Renal pelvis (tissue), 4 donors: ENCODE measurements around the gene IGF2R. TPM values are rescaled to one million over a fixed set of nuclear protein-coding genes. Genes with fewer than 3 reads are reported as not detected.
"Not testable (repeated sequence)": the region's sequence is repeated elsewhere in the genome, so short reads cannot be mapped to it uniquely, and the experiment has no call there.

Source experiments
- DNase-seq: peaks from one replicate; pipeline ENCODE4 v3.0.0-alpha.2; 2013
- polyA plus RNA-seq, 3 donors: library from polyadenylated mRNA; unstranded; fragments of 120-200 nt; gene quantifications; one replicate each; pipeline ENCODE4 v1.2.1, GENCODE V29; 2013; ENCODE audit not compliant: insufficient read length in 3 of 3

Gene IGF2R
- polyA plus RNA-seq, 3 donors: 56.4 to 71.1 (median 69.5) TPM

DNA sequence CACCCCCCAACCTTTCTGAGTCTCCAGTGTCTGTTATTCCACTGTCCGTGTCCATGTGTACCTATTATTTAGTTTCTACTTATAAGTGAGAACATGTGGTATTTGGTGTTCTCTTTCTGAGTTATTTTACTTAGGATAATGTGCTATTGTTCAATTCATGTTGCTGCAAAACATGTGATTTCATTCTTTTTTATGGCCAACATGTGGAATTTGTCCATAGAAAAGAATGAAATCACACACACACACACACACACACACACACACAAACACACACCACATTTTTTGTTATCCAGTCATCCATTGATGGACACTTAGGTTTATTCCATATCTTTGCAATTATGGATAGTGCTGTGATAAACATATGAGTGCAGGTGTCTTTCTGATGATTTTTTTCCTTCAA, 23.5 kb downstream of the IGF2R start:
- no peak for DNase-seq

DNA sequence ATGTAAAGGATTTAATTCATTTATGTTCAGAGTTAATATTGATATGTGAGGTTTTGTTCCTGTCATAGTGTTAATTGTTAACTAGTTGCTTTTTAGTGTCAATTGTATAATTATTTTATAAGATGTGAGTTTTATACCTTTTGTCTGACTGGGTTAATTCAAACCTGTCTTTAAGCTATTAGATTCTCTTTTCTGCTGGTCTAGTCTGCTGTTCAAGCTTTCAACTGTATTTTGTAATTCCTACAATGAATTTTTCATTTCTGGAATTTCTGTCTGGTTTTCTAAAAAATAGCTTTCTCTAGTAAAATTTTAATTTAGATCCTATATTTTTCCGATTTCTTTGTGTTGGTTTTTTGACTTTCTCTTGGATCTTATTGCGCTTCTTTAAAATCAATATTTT, 26.5 kb downstream of the IGF2R start:
- no peak for DNase-seq

DNA sequence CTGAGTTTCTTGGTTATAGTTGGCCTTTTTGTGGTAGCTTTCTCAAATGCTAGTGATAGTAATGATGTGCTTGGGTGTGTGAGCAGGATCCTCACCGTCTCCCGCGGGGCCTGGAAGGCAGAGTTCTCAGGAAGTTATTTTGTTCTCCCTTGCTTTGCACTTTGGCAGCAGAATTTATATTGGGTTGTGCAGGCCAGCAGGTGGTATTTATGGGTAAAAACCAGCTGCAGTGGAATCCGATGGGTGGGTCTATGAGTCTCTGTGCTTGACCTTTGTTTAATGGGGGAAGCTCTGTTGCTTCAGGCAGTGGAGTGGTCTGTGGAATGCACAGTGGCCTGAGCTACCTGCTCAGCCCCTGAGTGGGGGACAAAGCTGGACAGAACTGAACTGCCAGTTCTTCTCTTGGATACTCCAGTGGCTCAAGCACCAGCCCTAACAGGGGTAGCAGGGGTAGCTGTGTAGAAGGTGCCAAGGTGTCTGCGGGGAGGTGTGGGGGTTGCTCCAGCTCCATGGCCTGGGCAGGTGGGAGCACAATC, 27.3 kb downstream of the IGF2R start:
- no peak for DNase-seq

DNA sequence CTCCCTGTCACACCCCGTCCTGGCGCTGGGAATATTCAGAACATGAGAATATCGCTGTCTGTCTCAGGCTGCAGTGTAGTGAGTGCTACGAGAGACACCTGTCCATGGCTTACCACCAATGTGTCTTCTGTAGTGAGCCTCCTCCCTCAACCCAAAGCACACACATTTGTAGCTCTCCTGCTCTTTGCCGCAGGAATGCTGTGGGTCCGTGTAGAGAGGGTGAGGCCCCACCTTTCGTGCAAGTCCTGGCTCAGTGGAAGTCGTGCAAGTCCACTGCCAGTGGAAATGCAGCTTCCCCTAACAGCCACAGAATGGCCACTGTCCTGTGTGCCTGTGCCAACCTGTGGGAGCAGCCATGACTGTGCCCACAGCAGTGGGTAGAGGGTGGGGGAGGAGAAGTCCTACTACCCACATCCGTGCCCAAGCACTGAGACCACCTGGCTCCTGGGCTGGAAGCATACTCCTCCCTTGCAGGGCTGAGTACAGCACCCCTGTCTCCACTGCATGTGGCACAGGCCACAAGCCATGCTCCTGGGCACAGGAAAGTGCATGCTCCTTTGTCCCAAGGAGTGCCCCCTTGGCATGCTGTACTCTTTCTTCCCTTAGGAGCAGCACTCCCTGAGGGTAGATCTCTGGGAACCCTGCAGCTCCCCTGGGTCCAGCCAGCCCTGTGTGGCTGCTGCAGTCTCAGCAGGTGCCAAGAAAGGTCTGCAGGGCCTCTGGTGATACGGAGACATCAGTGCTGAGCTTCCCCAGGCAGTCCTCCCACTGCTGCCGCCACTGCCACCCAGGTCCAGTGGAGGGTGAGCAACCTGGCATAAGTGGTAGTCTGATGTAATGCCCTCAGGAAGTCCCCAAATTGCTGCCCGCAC, 28.0 kb downstream of the IGF2R start:
- no peak for DNase-seq

DNA sequence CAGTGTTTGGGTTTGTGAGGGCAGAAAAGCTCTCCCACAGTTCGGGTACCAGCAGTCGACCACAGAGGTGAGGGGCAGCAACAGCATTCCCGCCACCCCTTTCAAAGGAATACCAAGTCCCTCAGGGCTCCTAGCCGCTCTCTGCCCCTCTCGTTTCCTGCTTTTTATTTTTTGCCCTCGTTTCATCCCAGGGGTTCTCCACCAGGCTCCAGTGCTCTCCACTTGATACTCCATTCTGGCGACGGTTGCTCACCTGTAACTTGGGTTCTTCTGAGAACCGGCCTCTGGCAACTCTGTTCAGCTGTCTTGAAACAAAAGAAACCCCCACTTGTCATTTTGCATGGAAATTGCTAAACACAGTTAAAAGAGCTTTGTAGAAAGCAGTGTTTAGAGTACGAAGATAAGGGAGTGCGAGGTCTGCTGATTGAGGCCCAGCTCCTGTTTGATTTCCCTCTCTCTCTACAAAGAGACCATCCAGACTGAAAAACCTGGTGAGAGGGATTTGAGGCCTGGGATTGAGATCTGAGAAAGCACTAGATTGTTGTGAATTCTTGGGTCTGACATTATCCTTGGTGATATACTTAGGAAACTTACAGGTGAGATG, 28.7 kb downstream of the IGF2R start:
- DNase-seq: no peak

DNA sequence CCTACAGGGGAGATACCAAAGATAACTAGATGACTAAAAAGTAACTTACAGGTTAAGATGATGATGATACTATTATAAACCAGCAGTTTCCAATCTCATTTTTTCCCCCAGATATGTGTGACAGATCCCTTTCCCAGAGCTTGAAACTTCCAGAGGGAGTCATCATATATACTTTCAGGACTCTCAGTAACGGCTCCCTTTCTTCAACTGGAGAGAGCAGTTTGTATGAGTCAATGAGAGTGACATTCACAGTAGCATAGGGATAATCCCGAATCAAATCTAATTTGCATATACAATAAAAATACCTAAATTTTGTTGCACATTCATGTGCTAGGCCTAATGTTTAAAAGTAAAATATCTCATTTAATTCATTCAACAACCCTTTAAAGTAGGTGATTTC, 29.7 kb downstream of the IGF2R start:
- no peak for DNase-seq

DNA sequence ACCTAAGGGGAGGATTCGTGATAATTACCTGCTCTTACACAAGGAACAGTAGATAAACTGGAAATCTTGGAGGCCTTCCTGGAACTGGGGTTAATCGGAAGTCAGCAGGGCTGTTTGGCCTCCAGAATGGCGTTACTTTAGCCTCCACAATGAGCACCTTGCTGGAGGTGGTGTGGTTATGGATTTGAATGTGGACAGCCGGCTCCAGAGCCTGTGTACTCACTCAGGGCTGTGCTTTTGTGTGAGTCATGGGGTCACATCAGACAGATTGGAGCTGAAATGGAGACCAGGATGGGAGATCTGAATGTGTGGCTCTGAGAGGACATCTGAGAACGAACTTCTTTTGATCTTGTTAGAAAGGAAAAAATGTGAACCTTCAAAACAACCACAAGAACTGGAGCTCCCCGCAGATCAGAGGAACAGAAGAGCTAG, 30.4 kb downstream of the IGF2R start:
- DNase-seq: no peak

DNA sequence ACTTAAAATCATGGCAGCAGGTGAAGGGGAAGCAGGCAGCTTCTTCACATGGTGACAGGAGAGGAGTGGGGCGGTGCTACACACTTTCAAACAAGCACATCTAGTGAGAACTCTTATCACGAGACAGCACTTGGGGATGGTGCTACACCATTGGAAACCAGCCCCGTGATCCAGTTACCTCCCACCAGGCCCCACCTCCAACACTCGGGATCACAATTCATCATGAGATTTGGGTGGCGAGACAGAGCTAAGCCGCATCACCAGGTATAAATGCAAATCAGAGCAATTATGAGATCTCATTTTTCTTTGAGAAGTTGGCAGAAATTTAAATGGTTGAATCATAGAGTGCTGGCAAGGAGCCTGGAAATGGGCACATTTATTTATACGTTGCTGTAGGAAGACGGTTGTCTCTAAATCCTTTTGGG, 31.4 kb downstream of the IGF2R start:
- DNase-seq: no peak

DNA sequence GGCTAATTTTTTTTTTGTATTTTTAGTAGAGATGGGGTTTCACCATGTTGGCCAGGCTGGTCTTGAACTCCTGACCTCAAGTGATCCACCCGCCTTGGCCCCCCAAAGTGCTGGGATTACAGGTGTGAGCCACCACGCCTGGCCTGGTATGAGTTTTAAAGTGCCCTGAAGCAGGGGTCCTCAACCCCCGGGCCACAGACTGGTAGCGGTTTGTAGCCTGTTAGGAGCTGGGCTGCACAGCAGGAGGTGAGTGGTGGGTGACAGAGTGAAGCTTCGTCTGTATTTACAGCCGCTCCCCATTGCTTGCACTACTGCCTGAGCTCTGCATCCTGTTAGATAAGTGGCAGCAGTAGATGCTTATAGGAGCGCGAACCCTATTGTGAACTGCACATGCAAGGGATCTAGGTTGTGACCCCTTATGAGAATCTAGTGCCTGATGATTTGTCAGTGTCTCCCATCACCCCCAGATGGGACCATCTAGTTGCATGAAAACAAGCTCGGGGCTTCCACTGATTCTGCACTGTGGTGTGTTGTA, 32.1 kb downstream of the IGF2R start:
- DNase-seq: not testable (repeated sequence)

DNA sequence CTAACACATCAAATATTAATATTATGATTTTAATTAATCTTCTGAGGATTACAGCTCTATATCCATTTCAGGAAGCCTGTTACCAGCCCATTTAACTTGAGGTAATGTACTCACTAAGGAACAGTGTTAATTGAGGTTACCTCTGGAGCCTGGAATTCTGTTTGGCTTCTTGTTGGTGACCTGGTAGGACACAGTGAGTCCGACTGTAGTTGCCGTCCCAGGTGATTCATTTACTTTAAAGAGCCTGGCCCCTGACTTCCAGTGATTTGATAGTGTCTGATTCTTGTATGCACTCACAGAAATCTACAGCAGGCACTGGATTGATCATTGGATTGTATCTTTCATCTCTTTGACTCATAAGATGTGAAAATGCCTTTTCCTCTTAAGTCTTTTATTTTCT, 34.0 kb downstream of the IGF2R start:
- DNase-seq: no peak

DNA sequence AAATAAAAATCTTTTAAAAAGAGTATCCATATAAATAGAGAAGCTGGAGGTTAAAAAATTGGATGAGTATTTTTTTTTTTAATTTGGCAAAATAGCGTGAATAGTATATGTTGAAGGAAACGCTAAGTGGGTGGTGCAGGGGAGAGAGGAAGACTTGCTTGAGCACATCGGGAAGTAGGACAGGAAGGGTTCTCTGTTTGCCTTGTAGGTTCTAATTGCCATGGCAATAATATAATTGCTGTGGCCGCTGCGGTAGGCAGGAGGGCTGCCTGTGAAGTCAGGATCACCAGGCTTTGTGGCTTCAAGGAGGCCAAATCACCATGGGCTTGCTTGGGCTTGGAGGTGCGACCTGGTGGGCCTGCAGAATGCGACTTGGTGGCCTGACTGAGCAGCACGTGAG, 35.1 kb downstream of the IGF2R start:
- no peak for DNase-seq

DNA sequence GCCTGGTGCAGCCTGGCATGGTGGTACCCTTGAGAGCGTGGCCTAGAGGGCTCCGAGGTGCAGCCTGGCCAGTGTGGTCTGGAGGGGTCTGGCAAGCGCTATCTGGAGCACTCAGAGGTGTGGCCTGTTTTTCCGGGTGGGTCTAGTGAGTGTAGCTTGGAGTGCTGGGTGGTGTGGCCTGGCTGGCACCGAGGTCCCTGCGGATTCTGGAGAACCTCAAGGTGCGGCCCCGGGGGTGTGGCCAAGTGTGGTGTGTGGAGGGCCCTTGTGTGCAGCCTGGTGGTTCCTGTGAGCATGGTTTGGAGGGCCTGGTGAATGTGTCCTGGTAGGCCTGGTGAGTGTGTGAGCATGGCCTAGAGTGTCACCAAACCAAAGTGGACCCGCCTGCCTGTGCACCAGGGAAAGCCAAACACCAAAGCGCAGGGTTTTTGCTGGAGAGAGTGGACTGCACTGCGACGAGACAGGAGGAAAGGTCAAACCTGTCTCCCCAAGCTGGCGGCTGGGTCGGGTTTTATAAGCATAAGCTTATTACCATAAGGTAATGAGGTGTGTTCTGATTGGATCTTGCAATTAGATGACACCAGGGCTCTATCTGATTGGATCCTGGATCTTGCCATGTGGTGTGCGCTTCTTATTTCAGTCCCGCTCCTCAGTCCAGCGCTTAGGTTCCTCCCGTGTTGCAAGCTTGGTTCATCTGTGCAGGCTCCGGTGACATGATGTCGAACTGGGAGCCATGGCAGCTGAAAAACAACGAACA, 35.7 kb downstream of the IGF2R start:
- no peak for DNase-seq

DNA sequence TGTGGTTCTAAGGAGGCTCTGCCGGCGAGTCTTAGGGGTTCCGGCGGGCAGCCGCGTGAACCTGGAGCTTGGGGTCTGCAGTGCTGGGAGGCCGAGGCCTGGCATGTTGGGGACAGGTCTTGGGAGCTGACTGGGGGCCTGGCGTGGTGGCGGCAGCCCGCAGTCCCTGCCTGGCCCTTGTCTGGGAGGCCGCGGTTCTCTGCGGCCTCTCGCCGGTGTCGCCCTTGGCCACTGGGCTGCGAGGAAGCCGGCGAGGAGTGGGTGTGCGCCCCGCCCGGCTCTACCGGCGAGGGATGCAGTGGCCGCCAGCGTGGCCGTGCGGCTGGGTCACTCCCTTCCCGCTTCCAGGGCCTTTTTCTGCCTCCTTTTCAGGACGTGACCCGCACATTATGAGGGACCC, 36.3 kb downstream of the IGF2R start:
- no peak for DNase-seq

DNA sequence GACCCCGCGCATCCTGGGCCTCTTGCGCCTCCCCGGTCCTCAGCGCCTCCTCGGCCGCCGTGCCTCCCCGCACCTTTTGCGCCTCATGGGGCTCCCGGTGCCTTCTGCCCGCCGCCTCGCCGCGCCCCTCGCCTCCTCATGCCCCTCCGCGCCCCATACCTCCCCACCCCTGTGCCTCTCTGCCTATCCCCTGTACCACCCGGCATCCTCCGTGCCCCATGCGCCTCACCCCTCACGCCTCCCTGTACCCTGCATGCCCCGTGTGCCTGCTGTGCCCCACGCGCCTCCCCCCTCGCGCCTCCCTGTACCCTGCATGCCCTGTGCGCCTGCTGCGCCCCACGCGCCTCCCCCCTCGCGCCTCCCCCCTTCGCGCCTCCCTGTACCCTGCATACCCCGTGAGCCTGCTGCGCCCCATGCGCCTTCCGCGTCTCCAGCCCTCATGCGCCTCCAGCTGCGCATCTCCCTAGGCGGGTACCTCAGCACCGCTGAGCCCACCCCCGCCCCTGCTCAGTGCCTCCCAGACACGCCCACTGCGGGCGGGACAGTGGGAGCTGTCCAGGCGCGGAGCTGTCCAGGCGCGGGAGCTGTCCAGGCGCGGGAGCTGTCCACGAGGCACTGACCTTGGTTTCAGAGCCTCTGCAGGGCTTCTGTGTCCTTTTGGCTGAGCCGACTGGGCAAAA, 37.1 kb downstream of the IGF2R start:
- peak; percentile 65 for DNase-seq

DNA sequence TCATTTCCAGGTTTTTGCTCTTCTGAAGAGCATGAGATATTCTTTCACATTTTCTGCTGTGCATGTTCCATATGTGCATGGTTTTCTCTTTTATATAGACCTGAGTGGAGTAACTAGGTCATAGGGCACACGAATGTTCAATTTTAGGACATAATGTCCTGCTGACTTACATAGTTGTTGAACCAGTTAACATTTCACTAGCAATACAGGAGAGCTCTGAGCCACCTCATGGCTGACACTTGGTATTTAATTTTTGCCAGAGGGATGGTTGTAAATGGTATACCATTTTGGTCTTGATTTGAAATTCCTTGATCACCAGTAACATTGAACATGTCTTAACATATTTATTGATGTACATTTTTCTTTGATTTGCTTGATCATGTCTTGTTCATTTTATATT, 38.3 kb downstream of the IGF2R start:
- DNase-seq: no peak

DNA sequence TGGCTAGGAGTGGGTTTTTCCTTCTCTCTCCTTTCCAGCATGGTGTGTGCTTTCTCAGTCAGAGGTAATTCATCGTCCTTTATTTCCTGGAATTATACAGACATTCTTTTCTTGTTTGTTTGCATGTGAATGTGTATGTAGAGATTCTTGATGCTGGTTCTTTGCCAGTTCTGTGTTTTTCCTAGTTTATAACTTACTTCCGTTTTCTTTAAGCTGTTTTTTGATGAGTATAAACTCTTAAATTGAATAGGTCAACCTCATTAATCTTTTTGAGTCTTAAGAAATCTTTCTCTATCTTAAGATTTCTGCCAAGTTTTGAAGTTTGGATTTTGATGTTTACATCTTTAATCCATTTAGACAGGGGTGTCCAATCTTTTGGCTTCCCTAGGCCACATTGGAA, 38.7 kb downstream of the IGF2R start:
- peak; percentile 48 for DNase-seq

DNA sequence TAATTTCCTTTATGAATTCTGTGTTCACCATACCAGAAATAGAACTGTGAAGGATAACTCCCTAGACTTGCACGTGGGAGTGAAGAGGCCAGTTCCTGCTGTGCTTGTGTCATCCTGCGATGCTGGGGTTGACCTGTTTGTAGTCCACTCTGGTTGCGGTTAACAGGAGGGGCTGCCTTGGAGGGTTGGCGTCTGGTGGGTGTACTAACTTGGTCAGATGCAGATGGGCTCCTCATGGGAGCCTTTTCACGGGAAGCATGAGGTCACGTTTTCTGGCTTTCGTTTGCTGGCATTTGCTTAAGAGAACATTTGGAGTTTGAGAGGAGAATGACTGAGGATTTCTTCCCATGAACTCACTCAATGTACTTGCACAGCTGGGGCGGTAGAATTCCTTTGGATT, 41.2 kb downstream of the IGF2R start:
- no peak for DNase-seq

DNA sequence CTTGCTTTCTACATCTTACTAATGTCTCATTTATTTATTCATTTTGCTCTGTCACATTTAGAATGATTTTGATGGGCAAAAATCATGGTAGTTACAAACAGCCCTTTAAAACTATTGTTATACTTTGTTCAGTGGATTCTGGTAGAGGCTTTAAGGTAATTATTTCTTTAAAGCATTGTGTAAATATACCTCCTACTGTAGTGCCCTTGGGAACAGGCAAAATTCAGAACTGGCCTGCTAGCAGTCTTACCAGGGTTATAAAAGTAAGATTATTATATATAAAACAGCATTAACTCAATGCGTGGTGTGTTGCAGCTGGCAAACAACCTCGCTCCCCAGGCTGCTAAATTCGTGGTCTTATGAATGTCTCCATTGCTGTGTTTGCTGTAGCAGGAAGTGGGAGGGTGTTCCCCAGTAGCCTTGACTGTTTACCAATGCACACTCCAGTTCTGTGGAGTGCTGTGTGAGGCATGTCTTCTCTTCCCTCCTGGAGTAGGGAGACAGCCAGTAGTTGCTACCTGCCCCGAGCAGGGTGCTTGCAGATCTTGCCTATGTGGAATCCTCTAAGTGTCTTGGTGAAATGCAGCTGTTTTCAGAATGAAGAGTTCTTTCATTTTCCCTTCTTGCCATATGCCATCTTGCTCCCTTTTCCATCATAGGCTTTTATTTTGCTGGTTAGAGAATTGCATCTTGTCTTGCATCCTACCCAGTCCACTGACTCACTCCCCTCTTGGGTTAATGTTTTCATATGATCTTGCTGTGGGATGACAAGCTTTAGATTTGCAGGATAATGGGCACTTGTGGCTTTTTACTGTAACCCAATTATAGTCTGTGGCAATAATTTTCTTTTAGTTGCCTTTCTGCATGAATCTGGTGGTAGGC, 45.3 kb downstream of the IGF2R start:
- no peak for DNase-seq

DNA sequence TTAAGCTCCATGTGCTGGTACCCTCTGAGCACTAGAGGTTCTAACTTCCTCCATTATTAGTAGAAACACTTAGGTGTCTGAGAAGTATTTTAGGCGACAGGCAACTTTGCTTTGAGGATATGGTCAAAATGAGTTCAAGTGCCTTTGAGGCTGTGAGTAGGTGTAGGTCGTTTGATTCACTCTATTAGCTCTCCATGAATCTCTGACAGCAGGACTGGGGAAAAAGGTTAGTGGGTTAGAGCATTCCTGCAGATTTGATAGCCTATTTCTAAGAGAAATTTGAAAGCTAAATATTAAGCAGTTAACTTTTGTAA, 45.9 kb downstream of the IGF2R start:
- no peak for DNase-seq

DNA sequence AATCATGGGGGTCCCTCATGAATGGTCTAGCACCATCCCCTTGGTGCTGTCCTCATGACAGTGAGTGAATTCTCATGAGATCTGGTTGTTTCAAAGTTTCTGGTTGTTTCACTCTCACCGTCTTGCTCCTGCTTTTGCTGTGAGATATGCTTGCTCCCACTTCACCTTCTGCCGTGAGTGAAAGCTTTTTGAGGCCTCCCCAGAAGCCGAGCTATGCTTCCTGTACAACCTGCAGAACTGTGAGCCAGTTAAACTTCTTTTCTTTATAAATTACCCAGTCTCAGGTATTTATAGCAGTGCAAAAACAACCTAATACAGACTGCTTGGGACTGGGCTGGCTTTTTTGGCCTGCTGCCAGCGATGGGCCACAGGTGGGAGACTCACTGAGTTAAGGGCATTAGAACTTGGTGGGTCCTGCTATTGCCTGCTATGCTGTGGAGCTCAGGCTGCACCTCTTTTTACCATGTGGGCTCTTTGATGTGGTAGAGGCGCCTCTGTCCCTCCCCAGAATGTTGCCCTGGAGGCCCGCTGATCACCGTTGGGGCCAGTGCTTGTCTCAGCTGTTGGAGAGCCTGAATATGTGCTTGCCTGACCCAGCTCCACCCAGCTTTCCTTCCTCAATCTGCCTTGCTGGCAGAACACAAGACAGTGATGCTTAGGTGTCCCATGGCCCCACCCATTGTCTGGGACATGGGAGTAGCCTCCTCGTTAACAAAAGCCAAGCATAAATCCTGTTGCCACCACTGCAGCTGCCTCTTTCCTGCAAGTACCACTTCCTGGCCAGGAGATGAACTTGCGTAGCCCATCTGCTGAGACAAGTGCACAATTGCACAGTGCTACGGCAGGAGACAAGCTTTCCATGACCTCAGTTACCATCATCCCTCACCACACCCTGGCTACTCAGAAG, 47.1 kb downstream of the IGF2R start:
- no peak for DNase-seq
